ENCODE results near the gene CEP57.

CEP57 gene

DNA sequence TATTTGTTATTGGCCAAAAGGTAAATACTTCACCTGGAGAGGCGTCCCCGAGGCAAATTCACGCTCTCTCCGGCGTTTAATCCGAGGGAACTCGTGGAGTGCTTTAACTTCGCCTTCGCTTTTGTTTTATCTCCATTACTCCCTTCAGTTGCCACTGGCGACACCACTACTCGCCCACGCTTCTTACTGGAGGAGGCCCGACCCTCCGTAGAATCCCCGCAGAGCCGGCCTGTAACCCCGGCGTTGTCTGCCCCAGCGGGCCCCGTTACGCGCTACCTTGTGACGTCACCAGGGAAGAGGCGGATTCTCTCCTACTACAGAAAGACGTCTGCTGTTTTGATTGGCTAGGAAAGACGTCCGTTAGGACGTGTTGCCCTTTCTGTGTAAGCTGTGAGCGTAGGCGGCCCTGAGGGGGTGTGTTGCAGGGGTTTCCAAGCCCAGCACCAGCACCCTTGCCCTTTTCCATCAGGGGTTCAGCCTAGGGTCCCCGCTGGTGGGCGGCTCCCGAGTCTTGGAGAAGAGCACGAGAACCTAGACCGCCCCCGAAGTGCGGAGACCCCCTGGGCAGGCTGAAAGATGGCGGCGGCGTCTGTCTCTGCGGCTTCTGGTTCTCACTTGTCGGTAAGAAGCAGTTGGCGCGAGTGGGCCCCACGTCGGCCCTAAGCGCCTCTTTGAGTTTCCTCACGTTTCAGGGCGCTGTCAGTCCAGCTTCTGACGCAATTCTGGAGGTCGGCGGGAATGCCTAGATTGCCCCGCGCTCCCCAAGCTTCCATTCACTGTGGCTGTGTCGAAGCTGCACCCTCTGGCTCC is at the start of gene CEP57:
Gene CEP57, plus strand, starts transcription at position 376 of the 810 bp plus-strand sequence. Its CDS starts 201 bp downstream, at position 577.
- H3K4me3 ChIP-seq (replicated peaks in 1 of 2; ENCODE audit: low read depth in 2 of 2, low read length in 2 of 2), result peak within 1 kb of the TSS; percentile 88 to 97
- TF ChIP-seq, protein P1, sequence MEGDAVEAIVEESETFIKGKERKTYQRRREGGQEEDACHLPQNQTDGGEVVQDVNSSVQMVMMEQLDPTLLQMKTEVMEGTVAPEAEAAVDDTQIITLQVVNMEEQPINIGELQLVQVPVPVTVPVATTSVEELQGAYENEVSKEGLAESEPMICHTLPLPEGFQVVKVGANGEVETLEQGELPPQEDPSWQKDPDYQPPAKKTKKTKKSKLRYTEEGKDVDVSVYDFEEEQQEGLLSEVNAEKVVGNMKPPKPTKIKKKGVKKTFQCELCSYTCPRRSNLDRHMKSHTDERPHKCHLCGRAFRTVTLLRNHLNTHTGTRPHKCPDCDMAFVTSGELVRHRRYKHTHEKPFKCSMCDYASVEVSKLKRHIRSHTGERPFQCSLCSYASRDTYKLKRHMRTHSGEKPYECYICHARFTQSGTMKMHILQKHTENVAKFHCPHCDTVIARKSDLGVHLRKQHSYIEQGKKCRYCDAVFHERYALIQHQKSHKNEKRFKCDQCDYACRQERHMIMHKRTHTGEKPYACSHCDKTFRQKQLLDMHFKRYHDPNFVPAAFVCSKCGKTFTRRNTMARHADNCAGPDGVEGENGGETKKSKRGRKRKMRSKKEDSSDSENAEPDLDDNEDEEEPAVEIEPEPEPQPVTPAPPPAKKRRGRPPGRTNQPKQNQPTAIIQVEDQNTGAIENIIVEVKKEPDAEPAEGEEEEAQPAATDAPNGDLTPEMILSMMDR (IDR thresholded peaks at IDR 0.05; ENCODE audit: low read depth, low read length), result no peak
- DNase-seq (ENCODE audit: low read depth in 2 of 2), result peak; percentile 99 to 100

DNA sequence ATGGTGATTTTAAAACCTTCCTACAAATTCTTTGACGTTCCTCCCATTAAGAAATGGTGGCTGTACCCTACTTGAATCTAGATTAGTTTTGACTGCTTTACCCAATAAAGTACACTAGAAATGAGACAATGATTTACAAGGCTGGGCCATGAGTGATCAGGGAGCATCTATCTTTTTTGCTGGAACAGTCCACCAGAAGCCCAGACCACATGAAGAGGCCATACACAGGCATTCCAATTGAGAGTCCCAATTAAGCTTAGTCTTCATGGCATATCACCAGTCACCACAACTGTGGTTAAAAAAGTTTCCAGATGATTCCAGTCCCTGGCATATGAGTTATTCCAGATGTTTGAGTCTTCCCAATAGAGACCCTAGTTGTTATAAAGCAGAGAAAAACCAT is 40.2 kb upstream of the CEP57 start:
- no peak overlapping the region for H3K4me3 ChIP-seq (replicated peaks in 1 of 2; ENCODE audit: low read depth in 2 of 2, low read length in 2 of 2)
- TF ChIP-seq, protein P1 (IDR thresholded peaks at IDR 0.05; ENCODE audit: low read depth, low read length), result no peak
- no peak for DNase-seq (ENCODE audit: low read depth in 2 of 2)

DNA sequence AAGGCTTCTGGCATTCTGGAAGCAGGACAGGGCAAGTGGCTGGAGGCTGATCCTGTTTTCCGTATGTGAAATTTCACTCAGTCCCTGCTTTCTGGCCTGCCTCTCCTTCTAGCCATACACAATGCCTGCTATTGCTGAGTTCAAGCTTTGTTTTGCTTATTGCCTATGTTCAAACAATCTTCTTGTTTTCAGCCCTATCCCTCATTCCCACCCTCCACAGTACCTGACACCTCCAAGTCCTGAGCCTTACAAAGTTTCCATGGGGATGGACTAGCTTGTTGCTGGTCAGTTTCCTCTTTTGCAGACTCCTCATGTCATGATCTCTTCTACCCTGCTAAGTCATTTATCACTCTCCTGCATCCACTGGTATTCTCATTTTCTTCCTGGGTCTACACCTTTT is 38.8 kb upstream of the CEP57 start:
- no peak overlapping the region for H3K4me3 ChIP-seq (replicated peaks in 1 of 2; ENCODE audit: low read depth in 2 of 2, low read length in 2 of 2)
- no peak for DNase-seq (ENCODE audit: low read depth in 2 of 2)
- TF ChIP-seq, protein P1 (IDR thresholded peaks at IDR 0.05; ENCODE audit: low read depth, low read length), result no peak

DNA sequence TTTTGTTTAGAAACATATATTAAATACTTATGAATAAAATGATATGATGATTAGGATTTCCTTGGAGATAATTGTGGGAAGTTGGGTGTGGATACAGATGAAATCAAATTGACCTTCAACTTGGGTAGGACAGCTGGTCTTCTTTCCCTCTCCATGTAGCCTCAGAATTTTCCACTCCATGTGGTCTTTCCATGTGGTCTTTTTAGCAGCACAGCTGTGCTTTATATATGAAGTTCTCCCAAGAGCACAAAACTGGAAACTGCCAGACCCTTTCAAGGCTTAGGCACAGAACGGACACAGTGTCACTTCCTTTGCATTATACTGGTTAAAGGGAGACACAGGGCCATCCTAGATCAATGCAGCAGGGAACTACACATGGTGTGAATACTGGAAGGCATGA is 29.4 kb upstream of the CEP57 start:
- no peak for DNase-seq (ENCODE audit: low read depth in 2 of 2)
- H3K4me3 ChIP-seq (replicated peaks in 1 of 2; ENCODE audit: low read depth in 2 of 2, low read length in 2 of 2), result no peak overlapping the region
- TF ChIP-seq, protein P1 (IDR thresholded peaks at IDR 0.05; ENCODE audit: low read depth, low read length), result no peak

DNA sequence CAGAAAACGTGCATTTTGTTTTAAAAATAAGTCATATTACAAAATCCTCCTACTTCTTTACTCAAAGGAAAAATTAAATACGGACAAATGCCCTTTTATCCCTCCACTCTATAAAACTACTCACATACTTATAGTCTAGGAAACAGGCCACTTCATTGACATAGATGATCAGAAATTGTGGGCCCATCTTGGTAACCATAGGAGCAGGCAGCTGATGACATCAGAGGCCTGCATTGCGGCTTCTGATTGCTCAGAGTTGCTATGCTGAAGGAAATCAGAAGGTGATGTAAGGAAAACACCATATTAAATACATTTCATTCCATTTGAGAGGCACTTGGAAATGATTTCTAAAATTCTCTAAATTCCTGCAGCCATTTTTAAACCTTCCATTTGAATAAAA is 27.8 kb upstream of the CEP57 start:
- peak in 1 of 2 donors; percentile 11 for DNase-seq (ENCODE audit: low read depth in 2 of 2)
- no peak overlapping the region for H3K4me3 ChIP-seq (replicated peaks in 1 of 2; ENCODE audit: low read depth in 2 of 2, low read length in 2 of 2)
- TF ChIP-seq, protein P1 (IDR thresholded peaks at IDR 0.05; ENCODE audit: low read depth, low read length), result no peak

DNA sequence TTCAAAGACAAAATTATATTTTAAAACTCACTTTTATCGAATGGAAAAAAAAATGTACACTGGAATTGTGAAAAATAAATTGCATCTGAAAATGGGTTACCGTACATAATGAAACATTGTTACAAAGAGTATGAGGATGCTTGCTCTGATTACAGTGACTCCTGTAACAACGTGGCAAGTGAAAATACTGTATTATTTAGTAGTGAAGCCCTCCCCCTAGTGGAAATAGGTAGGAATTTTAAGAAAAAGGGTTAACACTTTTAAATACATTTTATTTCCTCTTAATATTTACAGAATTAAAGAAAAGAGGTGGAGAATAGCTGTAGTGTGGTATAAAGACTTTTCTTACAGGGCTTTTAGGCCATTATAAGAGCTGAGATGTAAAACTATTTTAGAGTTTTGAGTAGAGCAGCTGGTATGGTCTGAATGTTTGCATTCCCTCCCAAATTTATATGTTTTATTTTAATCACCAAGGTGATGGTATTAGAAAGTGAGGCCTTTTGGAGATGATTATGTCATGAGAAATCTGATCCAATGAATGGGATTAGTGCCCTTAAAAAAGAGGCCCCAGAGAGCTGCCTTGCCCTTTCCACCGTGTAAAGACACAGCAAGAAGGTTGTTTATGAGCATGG is 25.9 kb upstream of the CEP57 start:
- DNase-seq (ENCODE audit: low read depth in 2 of 2), result peak; percentile 76 to 79
- TF ChIP-seq, protein P1 (IDR thresholded peaks at IDR 0.05; ENCODE audit: low read depth, low read length), result peak; percentile 45
- no peak overlapping the region for H3K4me3 ChIP-seq (replicated peaks in 1 of 2; ENCODE audit: low read depth in 2 of 2, low read length in 2 of 2)
